Measurements from ENCODE around the gene TTLL12.

The TTLL12 gene

GRCh38 chr22:43142880-43143562 is 43.9 kb downstream of the TTLL12 start, which contains the start of gene MCAT:
TSS of gene MCAT (minus strand) at chr22:43143398. CDS start at chr22:43143348, 50 bp downstream.
- peak; percentile 92 for DNase-seq (ENCODE audit: insufficient read length, low spot score)
- TF ChIP-seq POLR2A (IDR thresholded peaks at IDR 0.05; ENCODE audit: low read depth, low read length) (peak; percentile 62), POU2F2 (IDR thresholded peaks at IDR 0.05; ENCODE audit: low read depth, low read length) (peak; percentile 61; the same call in 1 of the 2 replicates), POLR2AphosphoS5 (IDR thresholded peaks at IDR 0.05; ENCODE audit: low read depth, low read length) (0 out of 2 replicates have a peak, but pooled peaks have one; percentile 26), TAF1 (IDR thresholded peaks at IDR 0.05; ENCODE audit: low read depth, low read length) (peak; percentile 68), SPI1 (IDR thresholded peaks at IDR 0.05; ENCODE audit: low read depth, low read length) (no peak), PAX5 (IDR thresholded peaks at IDR 0.05; ENCODE audit: insufficient read depth, low read length, severe bottlenecking) (no peak)
- peak; percentile 96 for FAIRE-seq

GRCh38 chr22:43136801-43137200 is 50.1 kb downstream of the TTLL12 start:
- TF ChIP-seq POLR2A (IDR thresholded peaks at IDR 0.05; ENCODE audit: low read depth, low read length) (no peak), PAX5 (IDR thresholded peaks at IDR 0.05; ENCODE audit: insufficient read depth, low read length, severe bottlenecking) (no peak)
- DNase-seq (ENCODE audit: insufficient read length, low spot score) (no peak), FAIRE-seq (no peak)

GRCh38 chr22:43136255-43136654 is 50.7 kb downstream of the TTLL12 start:
- FAIRE-seq: peak; percentile 75
- TF ChIP-seq POLR2A (IDR thresholded peaks at IDR 0.05; ENCODE audit: low read depth, low read length) (no peak), POLR2AphosphoS5 (IDR thresholded peaks at IDR 0.05; ENCODE audit: low read depth, low read length) (no peak), SPI1 (IDR thresholded peaks at IDR 0.05; ENCODE audit: low read depth, low read length) (no peak), PAX5 (IDR thresholded peaks at IDR 0.05; ENCODE audit: insufficient read depth, low read length, severe bottlenecking) (no peak), TAF1 (IDR thresholded peaks at IDR 0.05; ENCODE audit: low read depth, low read length) (no peak), POU2F2 (IDR thresholded peaks at IDR 0.05; ENCODE audit: low read depth, low read length) (no peak)

GRCh38 chr22:43135565-43135964 is 51.4 kb downstream of the TTLL12 start:
- FAIRE-seq (no peak), DNase-seq (ENCODE audit: insufficient read length, low spot score) (no peak)
- TF ChIP-seq POLR2A (IDR thresholded peaks at IDR 0.05; ENCODE audit: low read depth, low read length) (no peak), POLR2AphosphoS5 (IDR thresholded peaks at IDR 0.05; ENCODE audit: low read depth, low read length) (no peak), SPI1 (IDR thresholded peaks at IDR 0.05; ENCODE audit: low read depth, low read length) (no peak), PAX5 (IDR thresholded peaks at IDR 0.05; ENCODE audit: insufficient read depth, low read length, severe bottlenecking) (no peak), POU2F2 (IDR thresholded peaks at IDR 0.05; ENCODE audit: low read depth, low read length) (no peak), TAF1 (IDR thresholded peaks at IDR 0.05; ENCODE audit: low read depth, low read length) (no peak)

More at GRCh38 chr22:43136255-43136654, 50.7 kb downstream of the TTLL12 start:
- peak; percentile 85 for DNase-seq (ENCODE audit: insufficient read length, low spot score)

- no peak for DNase-seq (ENCODE audit: insufficient read length, low spot score)
- peak; percentile 23 for FAIRE-seq
- TF ChIP-seq POU2F2 (IDR thresholded peaks at IDR 0.05; ENCODE audit: low read depth, low read length): no peak
- TF ChIP-seq POLR2A (IDR thresholded peaks at IDR 0.05; ENCODE audit: low read depth, low read length): no peak
- no peak for TF ChIP-seq SPI1 (IDR thresholded peaks at IDR 0.05; ENCODE audit: low read depth, low read length)
- TF ChIP-seq PAX5 (IDR thresholded peaks at IDR 0.05; ENCODE audit: insufficient read depth, low read length, severe bottlenecking): no peak
- TF ChIP-seq TAF1 (IDR thresholded peaks at IDR 0.05; ENCODE audit: low read depth, low read length): no peak
- no peak for TF ChIP-seq POLR2AphosphoS5 (IDR thresholded peaks at IDR 0.05; ENCODE audit: low read depth, low read length)
These were observed 52.4 kb downstream of the TTLL12 start for GRCh38 chr22:43134553-43134952.

- TF ChIP-seq POLR2A (IDR thresholded peaks at IDR 0.05; ENCODE audit: low read depth, low read length): no peak
- no peak for TF ChIP-seq SPI1 (IDR thresholded peaks at IDR 0.05; ENCODE audit: low read depth, low read length)
- TF ChIP-seq POU2F2 (IDR thresholded peaks at IDR 0.05; ENCODE audit: low read depth, low read length): no peak
- TF ChIP-seq TAF1 (IDR thresholded peaks at IDR 0.05; ENCODE audit: low read depth, low read length): no peak
- no peak for TF ChIP-seq POLR2AphosphoS5 (IDR thresholded peaks at IDR 0.05; ENCODE audit: low read depth, low read length)
- TF ChIP-seq PAX5 (IDR thresholded peaks at IDR 0.05; ENCODE audit: insufficient read depth, low read length, severe bottlenecking): no peak
- FAIRE-seq (no peak), DNase-seq (ENCODE audit: insufficient read length, low spot score) (no peak)
These were observed 53.5 kb downstream of the TTLL12 start for GRCh38 chr22:43133401-43133800.

- no peak for TF ChIP-seq POLR2AphosphoS5 (IDR thresholded peaks at IDR 0.05; ENCODE audit: low read depth, low read length)
- TF ChIP-seq POLR2A (IDR thresholded peaks at IDR 0.05; ENCODE audit: low read depth, low read length): no peak
- no peak for TF ChIP-seq TAF1 (IDR thresholded peaks at IDR 0.05; ENCODE audit: low read depth, low read length)
- TF ChIP-seq PAX5 (IDR thresholded peaks at IDR 0.05; ENCODE audit: insufficient read depth, low read length, severe bottlenecking): no peak
- TF ChIP-seq POU2F2 (IDR thresholded peaks at IDR 0.05; ENCODE audit: low read depth, low read length): no peak
- no peak for TF ChIP-seq SPI1 (IDR thresholded peaks at IDR 0.05; ENCODE audit: low read depth, low read length)
- DNase-seq (ENCODE audit: insufficient read length, low spot score) (no peak), FAIRE-seq (no peak)
These were observed 55.0 kb downstream of the TTLL12 start for GRCh38 chr22:43131773-43132501.

- TF ChIP-seq SPI1 (IDR thresholded peaks at IDR 0.05; ENCODE audit: low read depth, low read length): peak; percentile 81
- TF ChIP-seq POLR2AphosphoS5 (IDR thresholded peaks at IDR 0.05; ENCODE audit: low read depth, low read length): no peak
- TF ChIP-seq TAF1 (IDR thresholded peaks at IDR 0.05; ENCODE audit: low read depth, low read length): no peak
- DNase-seq (ENCODE audit: insufficient read length, low spot score) (no peak), FAIRE-seq (no peak)
These were observed 57.2 kb downstream of the TTLL12 start for GRCh38 chr22:43129426-43130425.

Measured in GM12891 (cell line).